Measurements from ENCODE around the gene ZC3H12D. TPM values are rescaled to one million over a fixed set of nuclear protein-coding genes. Genes with fewer than 3 reads are reported as not detected.

The ZC3H12D gene
- total and polyA plus RNA-seq, 2 donors (not counting 1 experiment from before 2014, with no cell fraction given) = 63.1 to 190 TPM

DNA sequence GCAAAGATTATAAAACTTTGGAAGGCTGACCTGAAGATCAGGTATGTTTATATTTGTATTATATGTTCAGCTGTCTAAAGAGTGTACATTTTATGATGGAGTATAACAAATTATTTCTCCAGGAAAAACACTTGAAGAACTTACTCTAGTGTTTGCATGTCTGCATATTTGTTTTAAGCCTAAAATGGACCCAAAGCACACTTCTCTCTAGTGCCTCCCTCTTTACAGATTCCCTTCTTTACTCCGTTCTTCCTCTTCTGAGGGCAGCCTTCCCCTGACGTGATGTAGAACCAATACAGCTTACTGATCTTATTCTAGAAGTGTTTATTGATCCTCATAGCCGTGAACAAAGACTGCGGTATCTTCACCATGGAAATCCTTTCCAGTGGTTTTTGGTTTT lies 70.8 kb downstream of the ZC3H12D start:
- 100% methylated on average over 1 of the region's 4 CpGs for WGBS (ENCODE audit: insufficient coverage)
- intact Hi-C loops (cut with micrococcal nuclease) = no loop called here
- no peaks in the 10 kb centered on the region for H3K27me3 Mint-ChIP-seq

DNA sequence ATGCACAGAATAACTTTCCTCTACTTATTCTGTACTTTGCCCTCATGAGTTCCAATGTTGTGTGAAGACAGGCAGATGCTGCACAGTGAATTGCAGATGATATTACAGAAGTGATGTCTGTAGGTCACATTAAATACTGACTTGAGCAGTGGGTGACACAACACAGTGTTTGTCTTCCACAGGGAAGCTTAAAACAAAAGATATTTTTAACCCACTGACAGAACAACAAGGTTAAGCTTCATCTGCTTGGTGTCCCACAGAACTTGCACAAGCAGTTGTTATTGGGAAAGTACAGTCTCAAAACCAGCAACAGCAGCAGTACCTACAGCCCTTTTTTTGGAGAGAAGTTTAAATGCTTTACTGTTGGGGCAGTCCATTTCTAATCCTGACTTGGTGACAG lies 74.3 kb downstream of the ZC3H12D start:
- H3K4me1 ChIP-seq (ENCODE audit: control insufficient read depth in 2 of 2, insufficient read depth in 2 of 2, low read length in 2 of 2) = no peaks in the 10 kb centered on the region
- H2AFZ ChIP-seq (ENCODE audit: insufficient read depth, low read depth, low read length, poor library complexity, severe bottlenecking) = no peak overlapping the region
- ChIA-PET CTCF (interaction anchor here (1.6 kb wide), 1 partner anchor 22 kb away, joined by 4 read pairs; no protein-coding TSS in a partner anchor), POLR2A (no interaction called here)
- no peak overlapping the region for H3K9ac ChIP-seq (ENCODE audit: low read length)
- no peak overlapping the region for H3K27ac ChIP-seq (ENCODE audit: low read length in 2 of 2)
- H3K36me3 ChIP-seq (replicated peaks in 1 of 2; ENCODE audit: control extremely low read depth in 1 of 2, control insufficient read depth in 1 of 2, extremely low read depth in 1 of 2, insufficient read depth in 2 of 2, low read length in 1 of 2) = peaks cover 13 to 19% of the 10 kb centered on the region in 2 experiments
- Mint-ChIP-seq H3K27me3 (no peaks in the 10 kb centered on the region), H3K4me3 (no peak overlapping the region), H3K27ac (no peak overlapping the region), H3K4me1 (peaks cover 7% of the 10 kb centered on the region), H3K9me3 (ENCODE audit: insufficient read depth) (no peaks in the 10 kb centered on the region)
- intact Hi-C loops (cut with micrococcal nuclease) = no loop called here
- DNase-seq (no peak), ATAC-seq (ENCODE audit: low read depth) (no peak)
- H3K4me3 ChIP-seq (ENCODE audit: control extremely low read depth in 1 of 5, extremely low read depth in 1 of 5, insufficient read depth in 1 of 5, low read depth in 2 of 5, low read length in 4 of 5) = no peak overlapping the region
- no peaks in the 10 kb centered on the region for H3K9me3 ChIP-seq (ENCODE audit: control extremely low read depth in 1 of 3, control insufficient read depth in 2 of 3, insufficient read depth in 1 of 3, low read length in 2 of 3)
- no peaks in the 10 kb centered on the region for H3K27me3 ChIP-seq (replicated peaks in 1 of 4; ENCODE audit: control extremely low read depth in 1 of 4, control insufficient read depth in 3 of 4, insufficient read depth in 4 of 4, low read length in 3 of 4)
- H3K4me2 ChIP-seq (replicated peaks; ENCODE audit: low read depth, low read length, poor library complexity, severe bottlenecking) = no peak overlapping the region
- no peak for TF ChIP-seq EZH2 (IDR thresholded peaks at IDR 0.05; ENCODE audit: borderline replicate concordance, insufficient read depth, low read depth, low read length, poor library complexity, severe bottlenecking)
- TF ChIP-seq CTCF (IDR thresholded peaks at IDR 0.05) = no peak
- H4K20me1 ChIP-seq (ENCODE audit: control insufficient read depth, insufficient read depth, low read length, poor library complexity, severe bottlenecking) = no peaks in the 10 kb centered on the region
- no peaks in the 10 kb centered on the region for H3K79me2 ChIP-seq (ENCODE audit: control insufficient read depth, insufficient read depth, low read length)

More for the DNA sequence above, 70.8 kb downstream of the ZC3H12D start:
- H3K36me3 ChIP-seq (replicated peaks in 1 of 2; ENCODE audit: control extremely low read depth in 1 of 2, control insufficient read depth in 1 of 2, extremely low read depth in 1 of 2, insufficient read depth in 2 of 2, low read length in 1 of 2) = peaks cover 7 to 17% of the 10 kb centered on the region in 2 experiments
- no peak overlapping the region for H3K27ac ChIP-seq (ENCODE audit: low read length in 2 of 2)
- no peaks in the 10 kb centered on the region for H4K20me1 ChIP-seq (ENCODE audit: control insufficient read depth, insufficient read depth, low read length, poor library complexity, severe bottlenecking)
- Mint-ChIP-seq H3K4me1 (peaks cover 5% of the 10 kb centered on the region), H3K9me3 (ENCODE audit: insufficient read depth) (peaks cover 2% of the 10 kb centered on the region), H3K27ac (no peak overlapping the region), H3K4me3 (no peak overlapping the region)
- no peak overlapping the region for H3K9ac ChIP-seq (ENCODE audit: low read length)
- ChIA-PET CTCF (interaction anchor here (1.0 kb wide), 1 partner anchor 18 kb away, joined by 3 read pairs; no protein-coding TSS in a partner anchor), POLR2A (no interaction called here)
- ATAC-seq (ENCODE audit: low read depth) = no peak
- DNase-seq = no peak
- H3K4me2 ChIP-seq (replicated peaks; ENCODE audit: low read depth, low read length, poor library complexity, severe bottlenecking) = no peak overlapping the region
- no peaks in the 10 kb centered on the region for H3K9me3 ChIP-seq (ENCODE audit: control extremely low read depth in 1 of 3, control insufficient read depth in 2 of 3, insufficient read depth in 1 of 3, low read length in 2 of 3)
- H3K4me3 ChIP-seq (ENCODE audit: control extremely low read depth in 1 of 5, extremely low read depth in 1 of 5, insufficient read depth in 1 of 5, low read depth in 2 of 5, low read length in 4 of 5) = no peak overlapping the region
- H3K27me3 ChIP-seq (replicated peaks in 1 of 4; ENCODE audit: control extremely low read depth in 1 of 4, control insufficient read depth in 3 of 4, insufficient read depth in 4 of 4, low read length in 3 of 4) = no peaks in the 10 kb centered on the region
- H3K79me2 ChIP-seq (ENCODE audit: control insufficient read depth, insufficient read depth, low read length) = no peaks in the 10 kb centered on the region
- no peaks in the 10 kb centered on the region for H3K4me1 ChIP-seq (ENCODE audit: control insufficient read depth in 2 of 2, insufficient read depth in 2 of 2, low read length in 2 of 2)
- no peak overlapping the region for H2AFZ ChIP-seq (ENCODE audit: insufficient read depth, low read depth, low read length, poor library complexity, severe bottlenecking)
- no peak for TF ChIP-seq EZH2 (IDR thresholded peaks at IDR 0.05; ENCODE audit: borderline replicate concordance, insufficient read depth, low read depth, low read length, poor library complexity, severe bottlenecking)
- no peak for TF ChIP-seq CTCF (IDR thresholded peaks at IDR 0.05)

Measured in B cell (primary cell).